T1000 (cell line): ENCODE results near the gene GJA9.
"Not testable (repeated sequence)": the region's sequence is repeated elsewhere in the genome, so short reads cannot be mapped to it uniquely, and the experiment has no call there.

Source experiments
- DNase-seq: peaks from one replicate; lab custom pipeline; 2025; ENCODE audit warnings: mixed read lengths; lab: John Stamatoyannopoulos, UW

Gene GJA9

DNA sequence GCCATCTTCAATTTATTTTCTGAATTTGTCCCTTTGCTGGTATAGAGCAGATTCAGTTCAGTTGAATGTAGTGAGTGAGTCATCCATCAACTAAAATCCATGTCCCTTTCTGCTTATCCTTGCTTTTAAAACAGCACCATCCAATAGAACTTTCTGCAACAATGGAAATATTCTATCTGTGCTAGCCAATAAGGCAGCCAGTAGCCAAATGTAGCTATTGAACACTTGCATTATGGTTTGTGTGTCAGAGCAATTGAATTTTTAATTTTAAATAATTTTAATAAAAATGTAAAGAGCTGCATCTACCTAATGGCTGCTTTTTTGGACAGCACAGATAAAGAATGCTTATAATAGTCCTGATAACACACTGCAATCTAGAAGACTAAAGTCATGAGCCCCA lies at the start of gene GJA9:
TSS of gene GJA9 (minus strand) at position 101 of the 400 bp plus-strand sequence. CDS start 5,489 bp downstream, outside the sequence.
- DNase-seq, result no peak

DNA sequence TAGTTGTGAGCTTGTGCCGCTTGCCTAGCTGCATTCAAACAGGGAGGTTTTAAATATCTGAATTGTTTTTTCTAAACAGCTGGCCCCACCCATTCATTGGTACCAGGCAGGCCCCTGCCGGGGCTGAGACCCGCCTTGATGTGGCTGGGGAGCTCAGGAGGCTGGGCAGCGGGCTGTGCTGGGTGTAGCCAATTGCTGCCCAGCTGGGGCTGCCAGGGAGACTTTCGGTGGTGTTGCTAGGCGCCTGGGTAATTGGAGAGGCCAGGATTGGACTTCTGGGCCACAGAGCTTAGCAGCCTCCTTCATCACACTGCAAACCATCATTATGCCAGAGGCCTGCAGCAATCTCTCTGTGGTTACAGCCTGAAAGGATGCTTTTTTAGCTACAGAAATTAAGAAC lies 48.1 kb upstream of the GJA9 start:
- DNase-seq, result no peak

DNA sequence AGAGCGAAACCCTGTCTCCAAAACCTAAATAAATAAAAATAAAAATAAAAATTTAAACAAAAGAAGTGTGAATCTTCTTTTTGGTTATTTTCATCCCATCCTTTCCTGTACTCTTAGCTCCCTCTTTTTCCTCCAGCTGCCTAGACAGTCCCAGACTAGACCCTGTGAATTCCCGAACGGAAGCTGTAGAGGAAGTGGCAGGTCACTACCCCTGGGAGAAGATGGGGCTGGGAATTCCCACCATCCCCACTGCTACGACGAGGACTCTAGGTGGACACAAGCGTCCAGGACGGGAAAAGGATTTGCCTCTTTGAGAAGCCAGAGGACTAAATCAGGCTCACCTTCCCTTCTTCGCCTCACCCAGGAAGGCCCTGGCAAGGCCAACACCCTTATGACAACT lies 47.7 kb upstream of the GJA9 start:
- DNase-seq, result no peak

DNA sequence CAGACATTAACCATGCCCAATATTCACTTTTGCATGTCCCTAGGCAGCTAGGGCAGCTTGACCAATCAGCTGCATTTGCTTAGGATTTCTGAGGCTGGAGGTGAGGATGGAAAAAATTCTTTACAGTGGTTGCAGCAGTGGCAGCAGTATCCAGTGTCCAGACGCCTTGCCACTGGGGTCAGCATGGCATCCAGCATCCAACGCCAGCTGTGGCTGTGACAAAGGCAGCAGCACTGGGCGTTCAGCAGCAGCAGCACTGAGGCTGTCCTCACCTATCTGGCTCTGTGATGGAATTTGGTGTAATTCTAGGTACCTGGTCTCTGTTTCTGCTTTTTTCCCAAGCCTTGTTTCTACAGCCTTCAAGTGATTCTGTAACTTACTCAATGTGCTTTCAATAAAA lies 44.7 kb upstream of the GJA9 start:
- DNase-seq, result no peak

DNA sequence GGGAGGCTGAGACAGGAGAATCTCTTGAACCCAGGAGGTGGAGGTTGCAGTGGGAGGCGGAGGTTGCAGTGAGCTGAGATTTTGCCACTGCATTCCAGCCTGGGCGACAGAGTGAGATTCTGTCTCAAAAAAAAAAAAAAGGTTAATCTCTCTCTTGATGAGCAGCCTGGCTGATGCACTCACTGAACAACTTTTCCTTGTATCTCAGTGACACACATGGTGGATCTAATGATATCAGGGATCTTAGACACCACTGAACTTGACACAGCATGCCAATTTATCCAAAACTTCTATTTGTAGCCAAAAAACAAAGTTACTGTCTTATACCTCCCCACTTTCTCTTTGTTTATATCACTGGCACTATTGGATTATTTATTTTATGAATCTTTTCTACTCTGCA lies 44.0 kb upstream of the GJA9 start:
- DNase-seq, result no peak

DNA sequence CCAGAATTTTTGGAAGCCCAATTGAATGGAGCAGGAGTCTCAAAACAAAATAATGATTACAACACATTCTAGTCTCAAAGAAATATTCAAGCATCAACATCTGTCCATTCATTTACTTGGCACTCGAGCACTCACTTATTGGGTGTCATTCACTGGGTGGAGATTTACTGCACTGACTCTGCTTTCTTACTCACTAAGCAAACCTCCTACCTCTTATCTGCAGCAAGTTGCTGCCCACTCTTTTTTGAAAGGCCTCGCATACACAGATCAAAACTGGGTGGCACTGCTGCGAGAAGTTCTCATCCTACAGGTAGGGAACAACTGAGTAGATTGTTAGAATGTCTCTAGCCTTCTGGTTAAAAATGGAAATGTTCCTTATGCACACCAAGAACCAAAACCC lies 42.2 kb upstream of the GJA9 start:
- DNase-seq, result no peak

DNA sequence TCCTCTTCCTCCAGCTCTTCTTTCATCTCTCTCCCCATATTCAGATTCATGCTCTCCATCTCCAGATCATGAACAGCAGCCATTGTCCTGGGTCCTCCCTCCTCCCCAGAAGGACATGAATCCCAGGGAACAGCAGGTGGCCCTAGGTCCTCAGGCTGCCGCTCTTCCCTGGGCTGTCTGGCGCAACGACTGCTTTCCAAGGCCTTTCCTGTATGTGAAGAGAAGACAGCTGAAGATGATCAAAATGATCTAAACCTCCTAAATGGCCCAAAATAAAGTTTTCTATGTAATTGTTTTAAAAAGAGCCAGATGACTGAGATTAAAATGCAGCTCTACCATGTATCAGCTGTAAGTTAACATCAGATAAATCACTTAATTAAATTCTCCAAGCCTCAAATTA lies 37.7 kb upstream of the GJA9 start:
- DNase-seq, result no peak

DNA sequence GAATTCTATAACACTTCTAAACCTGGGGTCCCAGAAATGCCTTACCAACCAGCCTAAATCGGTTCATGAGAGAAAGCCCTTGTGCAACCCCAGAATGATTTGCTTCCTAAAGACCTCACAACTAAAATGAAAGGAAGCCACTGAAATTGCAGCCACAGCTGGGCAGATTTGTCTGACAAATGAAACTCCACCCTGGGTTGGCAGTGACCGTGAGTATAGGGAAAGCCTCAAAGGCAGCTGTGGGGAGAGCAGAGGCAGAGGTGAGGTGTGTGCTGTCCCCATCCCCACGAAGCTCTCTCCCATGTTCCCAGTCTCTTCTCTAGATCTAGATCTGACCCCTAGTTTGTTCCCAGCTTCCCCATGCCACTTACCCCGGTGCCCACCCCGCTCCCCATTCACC lies 37.2 kb upstream of the GJA9 start:
- DNase-seq, result no peak

DNA sequence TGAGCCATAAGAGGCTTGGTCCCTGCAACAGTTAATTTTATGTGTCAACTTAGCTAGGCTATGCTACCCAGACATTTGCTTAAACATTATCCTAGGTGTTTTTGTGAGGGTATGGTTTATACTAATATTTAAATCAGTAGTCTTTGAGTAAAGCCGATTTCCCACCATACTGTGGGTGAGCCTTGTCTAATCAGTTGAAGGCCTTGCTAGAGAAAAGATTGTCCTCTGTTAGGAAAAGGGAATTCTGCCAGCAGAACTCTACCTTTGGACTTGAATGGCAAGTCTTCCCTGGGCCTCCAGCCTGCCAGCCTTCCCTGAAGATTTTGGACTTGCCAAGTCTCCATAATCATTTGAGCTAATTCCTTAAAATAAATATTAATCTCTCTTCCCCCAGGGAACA lies 36.4 kb upstream of the GJA9 start:
- DNase-seq, result no peak

DNA sequence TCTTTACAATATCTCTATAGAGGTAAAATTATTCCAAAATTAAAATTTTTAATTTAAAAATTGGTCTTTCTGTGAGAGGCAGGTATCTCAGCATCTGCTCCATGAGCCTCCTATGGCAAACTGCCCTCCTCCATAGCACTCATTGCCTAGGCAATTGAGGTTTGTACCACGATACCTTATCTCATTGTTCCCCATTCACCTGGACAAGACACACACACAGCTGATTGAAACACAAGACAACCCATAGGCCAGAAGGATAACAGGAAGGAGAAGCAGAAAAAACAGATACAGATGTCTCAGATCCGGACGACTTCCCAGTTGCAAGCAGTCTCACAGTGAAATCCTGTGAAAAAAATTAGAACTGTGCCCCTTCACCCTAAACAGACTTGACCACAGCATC lies 36.0 kb upstream of the GJA9 start:
- no peak for DNase-seq

DNA sequence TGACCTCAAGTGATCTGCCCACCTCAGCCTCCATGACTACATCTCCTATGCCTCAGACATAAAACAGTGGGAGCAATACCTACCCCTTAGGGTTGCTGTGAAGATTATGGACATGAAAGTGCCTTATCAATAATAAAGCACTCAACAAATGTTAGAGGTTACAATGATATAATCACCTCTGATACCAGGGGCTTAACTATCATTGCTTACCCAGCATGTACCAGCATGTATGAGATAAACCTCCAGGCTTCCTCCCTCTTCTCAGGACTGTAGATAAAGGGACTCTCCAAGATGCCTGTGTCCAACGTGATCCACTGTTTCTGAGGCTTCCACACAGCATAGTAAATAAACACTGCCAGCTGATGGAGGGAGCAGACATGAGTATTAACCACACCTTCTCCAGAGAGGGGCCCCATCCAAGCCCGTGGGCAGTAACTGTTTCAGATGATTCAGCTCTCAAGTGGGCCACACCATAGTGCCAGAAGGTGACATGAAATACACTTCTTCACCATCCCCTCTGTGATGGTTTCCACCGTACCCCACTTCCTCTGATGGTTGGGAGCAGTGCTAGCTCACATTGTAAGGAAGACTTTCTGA lies 34.1 kb upstream of the GJA9 start:
- no peak for DNase-seq

DNA sequence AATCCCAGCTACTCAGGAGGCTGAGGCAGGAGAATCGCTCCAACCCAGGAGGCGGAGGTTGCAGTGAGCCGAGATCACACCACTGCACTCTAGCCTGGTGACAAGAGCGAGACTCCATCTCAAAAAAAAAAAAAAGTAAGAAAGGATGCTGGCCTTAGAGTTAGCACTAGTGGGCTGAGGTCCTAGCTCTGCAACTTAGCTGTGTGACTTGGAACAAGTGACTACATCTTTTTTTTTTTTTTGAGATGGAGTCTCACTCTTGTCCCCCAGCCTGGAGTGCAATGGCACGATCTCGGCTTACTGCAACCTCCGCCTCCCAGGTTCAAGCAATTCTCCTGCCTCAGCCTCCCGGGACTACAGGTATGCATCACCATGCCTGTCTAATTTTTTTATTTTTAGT lies 33.5 kb upstream of the GJA9 start:
- DNase-seq, result not testable (repeated sequence)

DNA sequence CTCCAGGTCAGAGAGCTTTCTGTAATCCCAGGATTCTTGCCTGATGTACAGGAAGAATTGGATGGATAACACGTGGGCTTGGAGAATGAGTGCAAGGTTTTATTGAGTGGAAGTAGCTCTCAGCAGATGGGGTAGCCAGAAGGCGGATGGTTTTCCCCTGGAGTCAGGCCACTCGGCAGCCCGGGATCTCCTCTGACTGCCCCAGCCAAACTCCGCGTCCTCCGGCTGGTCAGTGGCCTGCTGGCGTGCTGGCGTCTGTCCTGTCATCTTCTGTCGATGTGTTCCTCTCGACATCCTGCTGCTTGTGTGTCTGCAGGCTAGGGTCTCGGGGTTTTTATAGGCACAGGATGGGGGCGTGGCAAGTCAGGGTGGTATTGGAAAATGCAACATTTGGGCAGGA lies 27.4 kb upstream of the GJA9 start:
- DNase-seq, result no peak

DNA sequence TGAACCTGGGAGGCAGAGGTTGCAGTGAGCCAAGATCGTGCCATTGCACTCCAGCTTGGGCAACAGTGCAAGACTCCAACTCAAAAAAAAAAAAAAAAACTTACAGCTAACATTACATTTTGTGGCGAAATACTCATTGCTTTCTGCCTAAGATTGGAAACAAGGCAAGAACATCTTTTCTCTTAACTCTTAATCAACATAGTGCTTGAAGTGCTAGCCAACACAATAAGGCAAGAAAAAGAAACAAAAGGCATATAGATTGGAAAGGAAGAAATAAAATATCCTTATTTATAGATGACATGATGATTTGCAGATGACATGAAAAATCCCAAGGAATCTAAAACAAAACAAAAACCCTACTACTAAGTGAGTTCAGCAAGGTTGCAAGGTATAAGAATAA lies 24.6 kb upstream of the GJA9 start:
- DNase-seq, result no peak

DNA sequence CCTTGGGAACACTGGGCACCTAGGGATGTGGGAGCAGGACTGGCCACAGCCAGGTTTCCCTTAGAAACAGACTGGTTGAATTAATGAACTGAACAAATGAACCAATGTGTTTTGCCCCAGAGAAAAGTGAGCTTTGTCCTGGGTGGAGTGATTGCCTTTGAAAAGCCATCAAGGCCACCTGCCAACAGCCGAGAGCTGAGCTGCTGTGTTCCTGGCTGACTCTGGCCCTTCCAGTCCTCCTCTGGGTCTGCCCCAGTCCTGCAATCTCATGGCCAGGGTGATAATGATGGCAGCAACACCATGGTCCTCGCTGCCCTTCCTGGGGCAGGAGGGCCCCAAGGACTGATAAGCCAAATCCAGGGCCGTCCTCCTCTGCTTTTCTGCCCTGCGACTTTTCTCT lies 18.2 kb upstream of the GJA9 start:
- no peak for DNase-seq

DNA sequence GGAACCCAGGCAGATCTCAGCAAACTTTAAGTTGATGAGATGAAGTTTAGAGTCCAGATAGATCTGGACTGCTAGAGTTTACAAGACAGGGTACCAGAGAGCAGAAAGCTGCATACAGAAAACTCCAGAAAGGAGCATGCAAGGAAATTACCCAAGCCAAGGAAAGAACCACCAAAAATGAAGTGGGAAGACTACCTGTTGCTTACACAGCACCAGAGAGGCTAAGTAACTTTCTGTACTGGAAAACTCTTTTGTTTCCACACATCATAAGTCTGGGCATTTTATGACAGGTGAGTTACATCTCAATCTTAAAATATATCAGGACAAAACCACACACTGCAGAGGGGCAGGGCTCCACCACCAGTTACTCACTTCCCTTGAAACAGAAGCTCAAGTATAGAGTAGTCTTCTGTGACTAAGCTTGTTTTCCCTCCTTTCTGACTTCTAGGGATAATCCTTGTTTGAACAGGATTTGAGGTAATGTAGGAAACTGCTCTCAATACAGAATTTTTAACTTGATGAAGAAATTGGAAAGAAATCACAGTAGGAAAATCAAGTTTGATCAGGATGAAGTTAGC lies 17.4 kb upstream of the GJA9 start:
- DNase-seq, result no peak

DNA sequence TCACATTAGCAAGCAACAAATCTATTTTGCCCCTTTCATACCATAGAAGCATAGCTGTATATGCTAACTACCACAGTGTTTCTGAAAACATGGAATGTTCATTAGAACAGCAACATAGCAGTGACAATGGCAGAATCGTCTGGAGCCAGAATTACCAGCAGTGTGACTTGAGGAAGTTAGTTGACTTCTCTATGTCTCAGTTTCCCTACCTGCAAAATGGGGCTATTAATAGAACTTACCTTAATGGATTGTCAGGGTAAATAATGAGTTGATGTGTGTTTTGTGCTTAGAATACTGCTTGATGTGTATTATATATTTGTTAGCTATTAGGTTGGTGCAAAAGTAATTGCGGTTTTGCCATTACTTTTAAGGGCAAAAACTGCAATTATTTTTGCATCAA lies 14.8 kb upstream of the GJA9 start:
- DNase-seq, result no peak

DNA sequence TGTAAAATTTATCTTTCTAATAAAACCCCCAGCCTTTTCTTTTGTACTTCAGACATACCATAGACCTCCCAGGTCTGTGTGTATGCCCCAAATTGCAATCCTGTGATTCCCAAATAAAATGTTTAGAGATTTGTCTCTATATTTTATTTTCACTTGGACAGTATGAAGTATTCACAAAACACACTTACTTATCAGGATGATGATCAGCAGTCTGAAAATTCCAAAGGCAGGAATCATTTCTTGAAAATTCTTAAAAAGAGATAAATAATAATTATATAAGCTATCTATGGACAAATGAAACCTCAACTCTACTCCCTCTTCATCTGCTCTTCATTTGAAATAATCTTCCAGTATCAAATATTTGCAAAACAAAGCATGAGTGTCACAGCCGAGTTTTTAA lies 11.6 kb upstream of the GJA9 start:
- no peak for DNase-seq

DNA sequence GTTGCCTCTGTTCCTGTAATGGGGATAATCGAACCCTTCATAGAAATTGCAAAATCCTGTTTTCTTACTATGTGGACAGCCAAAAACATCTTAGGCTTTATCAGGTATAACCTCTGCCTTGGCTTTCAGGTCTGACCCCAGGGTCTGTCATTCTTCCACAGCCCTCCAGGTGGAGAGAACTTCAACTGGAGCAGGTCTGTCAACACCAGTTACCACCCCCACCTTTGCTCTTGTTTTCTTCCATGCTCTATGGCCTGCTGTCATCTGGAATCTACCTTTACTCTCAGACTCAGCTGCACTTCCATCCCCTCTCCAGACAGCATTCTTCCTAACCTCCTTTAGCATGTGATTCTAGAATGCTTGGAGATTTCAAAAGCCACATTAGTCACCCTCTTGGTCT lies 10.4 kb upstream of the GJA9 start:
- DNase-seq, result no peak

DNA sequence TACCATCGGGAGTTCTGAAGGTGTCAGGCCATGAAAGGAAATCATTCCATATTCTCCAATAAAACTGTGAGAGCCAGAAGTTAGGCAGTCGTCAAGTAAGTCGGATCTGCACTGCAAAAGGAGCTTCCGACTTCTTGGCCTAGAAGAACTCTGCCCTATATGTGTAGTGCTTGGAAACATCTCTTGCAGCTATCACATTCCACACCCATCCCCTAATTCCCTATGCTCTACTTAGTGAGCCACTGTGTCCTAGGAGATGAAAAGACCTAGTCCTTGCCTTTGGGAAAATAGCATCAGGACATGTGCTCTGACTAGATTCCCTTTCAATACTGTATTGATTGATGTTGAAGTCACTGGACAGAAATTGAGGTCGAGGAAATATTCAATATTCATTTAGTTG lies 8.2 kb upstream of the GJA9 start:
- no peak for DNase-seq

DNA sequence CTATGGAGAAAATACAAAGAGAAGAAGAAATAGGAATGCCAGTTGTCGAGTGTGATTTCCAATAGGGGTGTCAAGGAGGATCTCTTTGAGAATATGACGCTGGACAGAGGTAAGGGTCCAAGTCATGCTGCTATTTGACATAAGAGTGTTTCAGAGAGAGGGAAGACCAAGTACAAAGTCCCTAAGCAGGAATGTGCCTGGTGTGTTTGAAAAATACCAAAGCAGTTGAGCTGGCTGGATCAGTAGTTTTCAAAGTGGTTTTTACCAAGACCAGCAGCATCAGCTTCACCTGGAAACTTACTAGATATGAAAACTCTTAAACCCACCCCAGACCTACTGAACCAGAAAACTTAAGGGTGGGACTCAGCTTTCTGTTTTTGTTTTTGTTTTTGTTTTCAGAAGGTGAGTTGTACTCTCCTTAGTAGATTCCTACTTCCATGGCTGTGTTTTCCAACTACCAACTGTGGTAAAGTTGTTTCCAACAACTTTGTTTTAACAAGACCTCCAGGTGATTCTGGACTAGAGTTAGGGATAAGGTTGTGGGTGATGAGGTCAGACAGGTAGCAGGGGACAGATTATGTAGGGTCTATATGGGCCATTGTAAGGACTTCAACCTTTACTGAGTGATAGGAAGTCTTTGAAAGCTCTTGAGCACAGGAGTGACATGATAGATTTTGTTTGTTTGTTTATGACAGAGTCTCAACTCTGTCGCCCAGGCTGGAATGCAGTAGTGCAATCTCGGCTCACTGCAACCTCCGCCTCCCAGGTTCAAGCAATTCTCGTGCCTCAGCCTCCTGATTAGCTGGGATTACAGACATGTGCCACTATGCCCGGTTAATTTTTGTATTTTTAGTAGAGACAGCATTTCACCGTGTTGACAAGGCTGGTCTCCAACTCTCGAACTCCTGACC lies 7.3 kb upstream of the GJA9 start:
- no peak for DNase-seq

DNA sequence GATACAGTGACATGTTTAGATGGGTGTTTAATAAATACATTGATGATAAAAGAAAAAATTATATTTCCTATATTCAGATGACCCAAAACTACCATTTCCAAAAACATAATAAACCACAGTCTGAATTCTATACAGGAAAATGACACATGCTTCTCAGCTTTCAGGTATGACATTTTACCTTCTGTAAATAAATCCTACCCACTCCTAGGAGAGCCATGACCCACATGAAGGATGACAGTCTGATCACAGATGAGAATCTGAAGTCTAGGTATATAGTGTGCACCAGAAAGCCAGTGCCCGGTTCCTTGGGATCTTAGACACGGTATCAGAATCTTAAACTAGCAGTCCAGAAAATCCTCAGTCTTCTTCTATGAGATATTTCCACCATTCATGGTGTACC lies 3.7 kb upstream of the GJA9 start:
- DNase-seq, result no peak

DNA sequence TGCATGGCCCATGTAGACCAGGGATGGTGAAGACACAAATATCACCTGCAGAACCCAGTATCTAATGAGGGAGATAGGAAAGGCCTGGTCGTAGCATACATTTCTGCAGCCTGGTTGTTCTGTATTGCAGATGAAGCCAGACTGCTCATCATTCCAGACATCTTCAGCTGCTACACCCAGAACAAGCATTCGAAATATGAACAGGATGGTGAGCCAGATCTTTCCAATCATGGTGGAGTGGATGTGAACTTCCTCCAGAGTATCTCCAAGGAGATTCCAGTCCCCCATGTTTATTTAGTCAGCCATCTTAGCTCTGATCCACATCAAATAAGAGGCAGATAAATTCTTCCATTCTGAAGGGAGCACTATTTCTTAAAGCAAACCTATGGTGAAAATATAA lies 5.6 kb downstream of the GJA9 start:
- no peak for DNase-seq
